Measurements from ENCODE around the gene GPATCH4.

Gene GPATCH4

DNA sequence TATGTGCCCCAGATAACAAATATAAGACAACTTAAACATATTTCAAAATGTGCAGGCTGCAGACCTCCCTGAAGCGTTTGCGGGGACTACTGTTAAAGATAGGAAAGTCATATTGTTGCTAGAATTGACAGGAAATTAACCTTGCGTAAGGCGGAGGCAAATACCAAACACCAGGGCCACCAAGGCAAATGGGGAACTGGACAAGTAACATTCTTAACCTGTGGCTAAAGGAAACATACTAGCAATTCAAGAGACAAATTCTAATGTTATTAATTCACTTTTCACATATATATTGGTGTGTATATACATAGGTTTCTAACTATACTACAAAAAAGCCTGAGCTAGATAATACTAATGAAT is 24.8 kb upstream of the GPATCH4 start:
- Histone ChIP-seq H3K27me3 (ENCODE audit: insufficient read depth, low read length) (peaks cover 30% of the 10 kb centered on the region), H2AK5ac (ENCODE audit: low read length) (no peak overlapping the region), H3K18ac (ENCODE audit: low read length) (no peak overlapping the region), H4K12ac (ENCODE audit: low read depth, low read length) (no peak overlapping the region), H2AFZ (ENCODE audit: insufficient read depth, low read length, poor library complexity) (no peak overlapping the region), H3K9me3 (ENCODE audit: insufficient read depth, low read depth, low read length) (peaks cover 5% of the 10 kb centered on the region), H3K36me3 (ENCODE audit: control insufficient read depth in 1 of 2, insufficient read depth in 2 of 2, low read length in 2 of 2) (no peaks in the 10 kb centered on the region), H2BK12ac (ENCODE audit: low read length) (no peak overlapping the region), H3K79me2 (ENCODE audit: control insufficient read depth, insufficient read depth, low read length, poor library complexity) (no peaks in the 10 kb centered on the region), H3K23ac (ENCODE audit: low read length) (no peak overlapping the region), H4K91ac (ENCODE audit: low read depth, low read length) (no peak overlapping the region), H3K27ac (ENCODE audit: low read depth, low read length) (no peak overlapping the region), H2BK5ac (ENCODE audit: low read depth, low read length, poor library complexity) (no peak overlapping the region), H3K4me3 (ENCODE audit: low read depth, low read length) (no peak overlapping the region), H3K4me2 (ENCODE audit: low read length) (no peak overlapping the region), H2BK120ac (ENCODE audit: insufficient read depth, low read length, poor library complexity) (no peak overlapping the region), H3K14ac (ENCODE audit: low read length) (no peak overlapping the region), H4K8ac (ENCODE audit: low read depth, low read length) (no peak overlapping the region), H3K9ac (ENCODE audit: low read length) (no peak overlapping the region), H3K79me1 (ENCODE audit: low read length) (no peaks in the 10 kb centered on the region), H3K4ac (ENCODE audit: low read depth, low read length) (no peak overlapping the region), H3K4me1 (ENCODE audit: control insufficient read depth in 1 of 2, insufficient read depth in 2 of 2, low read length in 2 of 2) (peaks cover 4 to 5% of the 10 kb centered on the region in 2 experiments)
- no CpG with 5 or more reads among the region's 4 CpGs for WGBS (ENCODE audit: extremely low coverage, insufficient coverage, insufficient read length)
- DNase-seq, result peak; percentile 27 to 68

DNA sequence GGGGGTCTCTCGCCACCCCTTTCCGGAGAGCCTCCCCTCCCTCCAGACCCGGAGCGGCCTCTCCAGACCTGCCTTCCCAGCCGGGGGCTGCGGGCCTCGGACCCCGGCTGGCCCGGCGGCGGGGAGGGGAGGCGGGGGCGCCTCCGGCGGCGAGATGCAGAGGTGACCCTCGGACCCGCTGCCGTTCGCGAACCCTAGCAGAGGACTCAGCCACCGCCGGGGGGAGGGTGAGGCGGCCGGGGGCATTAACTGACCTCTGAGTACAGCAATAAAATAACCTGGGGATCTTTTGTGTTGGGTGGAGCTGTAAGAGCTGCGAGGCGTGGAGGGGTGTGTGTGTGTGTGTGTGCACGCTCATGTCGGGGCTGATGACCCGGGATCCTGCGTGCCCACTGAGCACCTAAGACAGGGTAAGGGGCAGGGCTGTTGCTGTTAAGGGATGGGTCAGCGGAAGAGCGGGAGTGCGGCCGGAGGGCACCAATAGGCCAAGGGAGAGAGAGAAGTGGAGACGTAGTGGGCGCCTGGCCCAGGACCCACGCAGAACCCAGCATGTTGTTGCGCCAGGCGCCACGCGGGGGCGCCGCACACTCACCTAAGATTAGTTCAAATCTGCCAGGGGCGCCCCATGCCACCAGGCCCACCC is 24.3 kb upstream of the GPATCH4 start:
- Histone ChIP-seq H3K36me3 (ENCODE audit: control insufficient read depth in 1 of 2, insufficient read depth in 2 of 2, low read length in 2 of 2) (no peaks in the 10 kb centered on the region), H3K79me1 (ENCODE audit: low read length) (no peaks in the 10 kb centered on the region), H4K8ac (ENCODE audit: low read depth, low read length) (no peak overlapping the region), H3K27me3 (ENCODE audit: insufficient read depth, low read length) (peaks cover 30% of the 10 kb centered on the region), H3K18ac (ENCODE audit: low read length) (no peak overlapping the region), H3K23ac (ENCODE audit: low read length) (no peak overlapping the region), H3K79me2 (ENCODE audit: control insufficient read depth, insufficient read depth, low read length, poor library complexity) (no peaks in the 10 kb centered on the region), H2BK5ac (ENCODE audit: low read depth, low read length, poor library complexity) (no peak overlapping the region), H2BK120ac (ENCODE audit: insufficient read depth, low read length, poor library complexity) (no peak overlapping the region), H3K14ac (ENCODE audit: low read length) (no peak overlapping the region), H3K9ac (ENCODE audit: low read length) (no peak overlapping the region), H2AFZ (ENCODE audit: insufficient read depth, low read length, poor library complexity) (no peak overlapping the region), H3K4ac (ENCODE audit: low read depth, low read length) (no peak overlapping the region), H3K4me1 (ENCODE audit: control insufficient read depth in 1 of 2, insufficient read depth in 2 of 2, low read length in 2 of 2) (peaks cover 4 to 5% of the 10 kb centered on the region in 2 experiments), H3K9me3 (ENCODE audit: insufficient read depth, low read depth, low read length) (peaks cover 5% of the 10 kb centered on the region), H3K4me3 (ENCODE audit: low read depth, low read length) (no peak overlapping the region), H3K4me2 (ENCODE audit: low read length) (peak overlapping the region; percentile 51), H2BK12ac (ENCODE audit: low read length) (no peak overlapping the region), H2AK5ac (ENCODE audit: low read length) (no peak overlapping the region), H4K12ac (ENCODE audit: low read depth, low read length) (no peak overlapping the region), H3K27ac (ENCODE audit: low read depth, low read length) (no peak overlapping the region), H4K91ac (ENCODE audit: low read depth, low read length) (no peak overlapping the region)
- peak; percentile 43 to 69 for DNase-seq
- no CpG with 5 or more reads among the region's 45 CpGs for WGBS (ENCODE audit: extremely low coverage, insufficient coverage, insufficient read length)

DNA sequence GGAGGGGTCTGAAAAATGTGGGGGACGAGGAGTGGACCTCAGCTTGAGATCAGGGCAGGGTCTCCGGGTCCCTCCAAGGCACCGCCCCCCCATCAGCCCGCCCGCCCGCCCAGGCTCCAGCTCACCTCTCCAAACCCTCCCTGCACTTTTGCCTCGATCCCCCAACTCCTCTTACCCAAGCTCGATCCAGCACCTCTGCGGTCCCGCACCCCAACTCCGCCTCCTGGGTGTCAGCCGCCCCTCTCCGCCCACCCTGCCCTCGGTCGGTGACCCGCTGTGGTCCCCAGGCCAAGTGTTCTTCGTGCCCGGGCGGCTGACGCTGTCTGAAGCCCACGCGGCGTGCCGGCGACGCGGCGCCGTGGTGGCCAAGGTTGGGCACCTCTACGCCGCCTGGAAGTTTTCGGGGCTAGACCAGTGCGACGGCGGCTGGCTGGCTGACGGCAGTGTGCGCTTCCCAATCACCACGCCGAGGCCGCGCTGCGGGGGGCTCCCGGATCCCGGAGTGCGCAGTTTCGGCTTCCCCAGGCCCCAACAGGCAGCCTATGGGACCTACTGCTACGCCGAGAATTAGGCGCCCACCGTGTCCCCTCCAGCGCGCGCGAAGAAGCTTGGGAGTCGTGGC is 23.6 kb upstream of the GPATCH4 start:
- WGBS (ENCODE audit: extremely low coverage, insufficient coverage, insufficient read length), result no CpG with 5 or more reads among the region's 55 CpGs
- peak overlapping the region; percentile 37 for H3K4me3 ChIP-seq (ENCODE audit: low read depth, low read length)
- H3K79me1 ChIP-seq (ENCODE audit: low read length), result no peaks in the 10 kb centered on the region
- no peak overlapping the region for H3K4ac ChIP-seq (ENCODE audit: low read depth, low read length)
- no peak overlapping the region for H2AK5ac ChIP-seq (ENCODE audit: low read length)
- H4K12ac ChIP-seq (ENCODE audit: low read depth, low read length), result no peak overlapping the region
- H3K79me2 ChIP-seq (ENCODE audit: control insufficient read depth, insufficient read depth, low read length, poor library complexity), result no peaks in the 10 kb centered on the region
- no peak for DNase-seq
- H2BK12ac ChIP-seq (ENCODE audit: low read length), result no peak overlapping the region
- no peak overlapping the region for H2BK5ac ChIP-seq (ENCODE audit: low read depth, low read length, poor library complexity)
- no peak overlapping the region for H3K27ac ChIP-seq (ENCODE audit: low read depth, low read length)
- H3K18ac ChIP-seq (ENCODE audit: low read length), result no peak overlapping the region
- H3K4me1 ChIP-seq (ENCODE audit: control insufficient read depth in 1 of 2, insufficient read depth in 2 of 2, low read length in 2 of 2), result peaks cover 4 to 5% of the 10 kb centered on the region in 2 experiments
- H2AFZ ChIP-seq (ENCODE audit: insufficient read depth, low read length, poor library complexity), result no peak overlapping the region
- H3K23ac ChIP-seq (ENCODE audit: low read length), result no peak overlapping the region
- H3K9ac ChIP-seq (ENCODE audit: low read length), result no peak overlapping the region
- H3K36me3 ChIP-seq (ENCODE audit: control insufficient read depth in 1 of 2, insufficient read depth in 2 of 2, low read length in 2 of 2), result no peaks in the 10 kb centered on the region
- peaks cover 30% of the 10 kb centered on the region for H3K27me3 ChIP-seq (ENCODE audit: insufficient read depth, low read length)
- H4K8ac ChIP-seq (ENCODE audit: low read depth, low read length), result no peak overlapping the region
- no peak overlapping the region for H4K91ac ChIP-seq (ENCODE audit: low read depth, low read length)
- no peak overlapping the region for H2BK120ac ChIP-seq (ENCODE audit: insufficient read depth, low read length, poor library complexity)
- H3K4me2 ChIP-seq (ENCODE audit: low read length), result peak overlapping the region; percentile 60
- peaks cover 5% of the 10 kb centered on the region for H3K9me3 ChIP-seq (ENCODE audit: insufficient read depth, low read depth, low read length)
- no peak overlapping the region for H3K14ac ChIP-seq (ENCODE audit: low read length)

DNA sequence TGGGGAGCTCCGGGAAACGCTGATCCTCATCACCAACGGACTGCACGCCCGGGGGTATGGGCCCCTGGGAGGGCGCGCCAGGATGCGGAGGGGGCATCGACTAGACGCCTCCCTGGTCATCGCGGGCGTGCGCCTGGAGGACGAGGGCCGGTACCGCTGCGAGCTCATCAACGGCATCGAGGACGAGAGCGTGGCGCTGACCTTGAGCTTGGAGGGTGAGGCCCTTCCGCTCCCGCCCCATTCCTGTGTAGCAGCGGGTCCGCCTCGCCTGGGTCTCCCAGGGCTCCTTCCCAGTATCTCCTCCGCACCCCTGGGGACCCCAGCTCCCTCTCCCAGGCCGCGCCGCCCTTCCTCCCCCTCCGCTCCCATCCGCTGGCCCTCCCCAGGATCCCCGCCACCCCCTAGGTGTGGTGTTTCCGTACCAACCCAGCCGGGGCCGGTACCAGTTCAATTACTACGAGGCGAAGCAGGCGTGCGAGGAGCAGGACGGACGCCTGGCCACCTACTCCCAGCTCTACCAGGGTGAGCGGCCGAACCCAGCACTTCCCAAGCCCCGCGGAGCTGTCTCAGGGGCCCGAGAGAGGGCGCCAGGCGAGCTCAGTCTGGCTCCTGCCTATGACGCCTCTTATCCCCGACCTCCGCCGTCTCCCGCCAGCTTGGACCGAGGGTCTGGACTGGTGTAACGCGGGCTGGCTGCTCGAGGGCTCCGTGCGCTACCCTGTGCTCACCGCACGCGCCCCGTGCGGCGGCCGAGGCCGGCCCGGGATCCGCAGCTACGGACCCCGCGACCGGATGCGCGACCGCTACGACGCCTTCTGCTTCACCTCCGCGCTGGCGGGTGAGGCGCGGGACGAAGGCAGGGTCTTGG is 22.9 kb upstream of the GPATCH4 start:
- no peak overlapping the region for H4K8ac ChIP-seq (ENCODE audit: low read depth, low read length)
- WGBS (ENCODE audit: extremely low coverage, insufficient coverage, insufficient read length), result no CpG with 5 or more reads among the region's 87 CpGs
- H2BK12ac ChIP-seq (ENCODE audit: low read length), result no peak overlapping the region

More for the DNA sequence above, 22.9 kb upstream of the GPATCH4 start:
- Histone ChIP-seq H3K14ac (ENCODE audit: low read length) (no peak overlapping the region), H3K27me3 (ENCODE audit: insufficient read depth, low read length) (peaks cover 30% of the 10 kb centered on the region), H4K91ac (ENCODE audit: low read depth, low read length) (no peak overlapping the region), H3K4me2 (ENCODE audit: low read length) (peak overlapping the region; percentile 60), H3K9ac (ENCODE audit: low read length) (no peak overlapping the region), H3K79me1 (ENCODE audit: low read length) (no peaks in the 10 kb centered on the region), H2AK5ac (ENCODE audit: low read length) (no peak overlapping the region), H3K4me1 (ENCODE audit: control insufficient read depth in 1 of 2, insufficient read depth in 2 of 2, low read length in 2 of 2) (peaks cover 4 to 5% of the 10 kb centered on the region in 2 experiments), H2BK120ac (ENCODE audit: insufficient read depth, low read length, poor library complexity) (no peak overlapping the region), H3K4me3 (ENCODE audit: low read depth, low read length) (peak overlapping the region; percentile 37), H3K4ac (ENCODE audit: low read depth, low read length) (no peak overlapping the region), H3K27ac (ENCODE audit: low read depth, low read length) (no peak overlapping the region), H3K18ac (ENCODE audit: low read length) (no peak overlapping the region), H4K12ac (ENCODE audit: low read depth, low read length) (no peak overlapping the region), H3K36me3 (ENCODE audit: control insufficient read depth in 1 of 2, insufficient read depth in 2 of 2, low read length in 2 of 2) (no peaks in the 10 kb centered on the region), H2AFZ (ENCODE audit: insufficient read depth, low read length, poor library complexity) (no peak overlapping the region), H3K9me3 (ENCODE audit: insufficient read depth, low read depth, low read length) (peaks cover 5% of the 10 kb centered on the region), H3K79me2 (ENCODE audit: control insufficient read depth, insufficient read depth, low read length, poor library complexity) (no peaks in the 10 kb centered on the region), H2BK5ac (ENCODE audit: low read depth, low read length, poor library complexity) (no peak overlapping the region), H3K23ac (ENCODE audit: low read length) (no peak overlapping the region)
- peak; percentile 35 to 53 for DNase-seq
